HG03135 (cell line): ENCODE measurements around the gene CELSR1.
"Not testable (repeated sequence)": the region's sequence is repeated elsewhere in the genome, so short reads cannot be mapped to it uniquely, and the experiment has no call there.

ENCODE experiments used
- ATAC-seq: cut with Tn5 transposase; IDR thresholded peaks from one replicate; pipeline ENCODE4 v1.9.1; 2021; ENCODE audit warnings: mild to moderate bottlenecking, moderate library complexity; ENCODE audit not compliant: unreplicated experiment

Gene CELSR1

GRCh38 chr22:46513908-46514550, 23.4 kb downstream of the CELSR1 start:
- no peak for ATAC-seq

- no peak for ATAC-seq
Measured at GRCh38 chr22:46512683-46513082, 24.7 kb downstream of the CELSR1 start.

- no peak for ATAC-seq
Measured at GRCh38 chr22:46512039-46512370, 25.4 kb downstream of the CELSR1 start.

- no peak for ATAC-seq
Measured at GRCh38 chr22:46511151-46512038, 26.0 kb downstream of the CELSR1 start.

- ATAC-seq: no peak
Measured at GRCh38 chr22:46509416-46510089, 27.9 kb downstream of the CELSR1 start.

GRCh38 chr22:46508491-46508999, 28.9 kb downstream of the CELSR1 start:
- no peak for ATAC-seq

GRCh38 chr22:46507451-46508425, 29.7 kb downstream of the CELSR1 start:
- no peak for ATAC-seq

- ATAC-seq: no peak
Measured at GRCh38 chr22:46504584-46504983, 32.8 kb downstream of the CELSR1 start.

GRCh38 chr22:46502440-46503175, 34.8 kb downstream of the CELSR1 start:
- ATAC-seq: no peak

- ATAC-seq: no peak
Measured at GRCh38 chr22:46501701-46502100, 35.7 kb downstream of the CELSR1 start.

- ATAC-seq: not testable (repeated sequence)
Measured at GRCh38 chr22:46501265-46501664, 36.2 kb downstream of the CELSR1 start.

GRCh38 chr22:46500201-46500600, 37.2 kb downstream of the CELSR1 start:
- no peak for ATAC-seq

- no peak for ATAC-seq
Measured at GRCh38 chr22:46499805-46500189, 37.6 kb downstream of the CELSR1 start.

GRCh38 chr22:46491946-46492345, 45.5 kb downstream of the CELSR1 start:
- ATAC-seq: no peak

- ATAC-seq: no peak
Measured at GRCh38 chr22:46490538-46490937, 46.9 kb downstream of the CELSR1 start.

- no peak for ATAC-seq
Measured at GRCh38 chr22:46486996-46487717, 50.3 kb downstream of the CELSR1 start.

- ATAC-seq: no peak
Measured at GRCh38 chr22:46484861-46485595, 52.4 kb downstream of the CELSR1 start.

GRCh38 chr22:46484156-46484860, 53.1 kb downstream of the CELSR1 start:
- no peak for ATAC-seq
